NCI-H2107 (cell line): ENCODE data around the gene GALNT11.

Experiments used
- DNase-seq: peaks from one replicate; lab custom pipeline; 2025; lab: John Stamatoyannopoulos, UW

Gene GALNT11

DNA sequence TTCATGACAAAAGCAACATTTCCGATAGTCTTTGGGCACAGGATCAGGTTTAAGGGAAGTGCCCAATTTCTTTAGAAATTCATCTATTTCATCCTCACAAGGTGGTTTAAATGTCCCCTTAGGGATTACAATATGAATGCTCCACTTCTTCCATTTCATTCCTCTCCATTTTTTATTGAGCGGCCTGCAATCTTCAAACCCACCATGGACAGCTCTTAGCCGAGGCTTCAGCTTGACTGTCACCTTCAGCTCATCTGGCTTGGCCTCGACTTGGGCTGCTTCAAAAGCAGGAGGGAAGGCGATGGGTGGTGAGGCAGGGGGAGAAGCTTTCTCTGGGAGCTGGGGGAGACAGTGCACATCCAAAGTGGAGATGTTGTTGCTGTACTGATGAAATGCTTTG is 123.2 kb downstream of the GALNT11 start:
- no peak for DNase-seq

DNA sequence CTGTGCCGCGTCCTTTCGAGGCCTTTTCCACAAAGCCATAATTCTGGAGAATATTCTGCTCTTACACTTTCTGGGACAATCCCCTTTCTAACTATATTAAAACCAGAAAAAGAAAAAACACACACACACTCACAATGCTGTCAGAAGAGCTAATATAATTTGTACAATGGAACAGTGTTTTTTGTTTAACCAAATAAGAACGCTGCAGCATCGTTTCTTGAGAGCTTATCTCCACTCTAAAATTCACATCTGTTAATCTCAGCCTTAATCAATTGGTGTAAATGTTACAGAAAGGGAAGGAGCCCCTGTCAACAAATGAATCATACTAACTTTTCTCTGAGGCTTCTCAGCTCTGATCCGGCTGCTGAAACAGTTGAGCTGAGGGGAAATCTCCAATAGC is 123.9 kb downstream of the GALNT11 start:
- no peak for DNase-seq

DNA sequence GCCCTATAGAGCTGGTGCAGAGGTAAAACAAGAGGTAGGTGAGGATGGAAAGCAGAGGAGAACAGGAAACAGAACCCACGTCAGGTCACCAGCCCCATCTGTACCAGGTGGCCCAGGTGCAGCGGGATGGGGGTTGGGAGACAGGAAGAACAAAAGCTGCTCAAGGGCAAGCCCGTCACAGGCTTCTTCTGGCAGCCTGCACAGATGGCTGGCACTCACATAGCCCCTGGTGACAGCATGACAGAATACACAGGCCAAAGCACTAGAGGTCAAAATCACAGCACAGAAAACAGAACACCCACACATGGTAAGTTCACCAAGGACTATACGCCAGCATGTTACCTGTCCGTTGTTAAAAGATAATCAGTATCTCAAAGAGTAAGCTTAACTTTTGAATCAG is 126.8 kb downstream of the GALNT11 start:
- no peak for DNase-seq

DNA sequence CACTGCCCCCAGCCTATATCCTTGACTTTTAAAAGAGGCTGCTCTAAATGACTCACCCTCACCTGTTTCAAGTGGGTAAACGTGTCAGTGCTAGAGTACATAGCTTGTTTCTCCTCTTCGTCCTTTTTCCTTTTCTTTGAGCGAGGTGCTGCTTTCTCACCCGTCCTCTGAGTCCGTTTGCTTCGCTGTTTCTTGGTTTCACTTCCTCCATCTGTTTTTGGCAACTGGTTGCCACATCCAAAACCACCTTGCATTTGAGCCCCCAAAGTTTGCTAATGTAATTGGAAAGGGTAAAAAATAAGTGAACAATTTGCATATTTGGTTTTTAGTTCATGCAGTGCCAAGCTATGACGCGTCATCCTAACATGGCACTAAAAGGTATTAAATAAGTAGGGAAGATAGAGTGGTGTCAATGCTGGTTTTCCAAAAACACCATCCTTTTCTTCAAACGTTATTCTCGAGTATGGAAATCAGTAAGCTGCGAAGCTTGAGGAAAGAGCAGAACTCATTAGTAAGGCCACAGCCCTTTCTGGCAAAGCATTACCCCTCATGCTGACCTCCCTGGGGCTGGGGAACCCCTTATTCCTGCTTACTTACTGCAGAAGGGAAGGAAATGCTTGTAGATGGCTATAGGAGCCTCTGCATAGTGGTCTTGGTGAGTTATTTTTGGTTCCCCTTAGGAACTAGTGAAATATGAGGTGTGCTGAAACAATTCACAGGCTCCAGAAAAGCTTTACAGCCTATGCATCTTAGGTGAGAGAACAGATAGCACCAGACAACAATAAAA is 133.5 kb downstream of the GALNT11 start:
- DNase-seq, result no peak

DNA sequence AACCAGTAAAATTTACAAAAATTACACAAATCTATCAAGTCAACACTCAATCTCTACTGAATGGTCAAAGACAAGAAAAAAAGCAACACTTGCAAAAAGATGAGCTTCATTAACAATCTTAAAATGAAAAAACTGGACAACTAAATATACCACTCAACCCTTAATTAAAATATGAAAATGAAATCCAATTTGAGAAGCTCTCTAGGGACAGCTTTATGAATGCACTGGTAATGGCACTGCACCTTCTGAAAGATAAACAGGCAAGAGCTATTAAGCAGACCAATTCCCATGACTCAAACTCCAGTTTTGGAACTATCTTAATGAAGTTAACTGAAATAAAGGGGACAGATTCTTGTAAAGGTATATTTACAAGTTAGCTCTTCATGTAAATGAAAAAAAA is 135.7 kb downstream of the GALNT11 start:
- no peak for DNase-seq

DNA sequence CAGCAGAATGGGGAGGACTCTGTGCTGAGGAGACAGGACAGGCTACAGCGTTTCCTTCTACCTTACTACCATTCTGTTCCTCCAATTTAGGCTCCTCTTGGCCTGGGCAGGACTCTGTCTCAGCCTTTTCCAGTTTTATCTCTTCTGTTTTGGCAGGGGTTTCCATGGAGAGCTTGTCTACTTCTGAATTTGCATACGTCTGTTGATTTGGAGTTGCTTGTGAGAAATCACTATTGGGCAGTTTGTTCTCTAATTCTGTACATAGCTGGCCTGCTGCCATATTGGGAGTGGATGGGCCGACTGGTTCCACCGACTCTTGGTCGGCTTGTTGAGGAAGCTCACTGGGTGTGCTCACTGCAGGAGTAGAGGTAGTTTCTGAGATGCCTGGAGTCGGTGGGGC is 136.8 kb downstream of the GALNT11 start:
- DNase-seq, result no peak
